Psoas muscle (tissue), 8 donors: ENCODE measurements around the gene KCNAB1. TPM values are rescaled to one million over a fixed set of nuclear protein-coding genes. Genes with fewer than 3 reads are reported as not detected.

Source experiments
- ATAC-seq, 4 donors: fragments of 200-7000 bp; cut with Tn5 transposase; one replicate each; pipeline ENCODE4 v1.9.1; 2020; ENCODE audit warnings: moderate library complexity in 3 of 4, mild to moderate bottlenecking in 2 of 4
- DNase-seq, 2 donors: peaks; one replicate each; pipeline ENCODE4 v3.0.0-alpha.2; 2020
- H3K27ac ChIP-seq: fragments of 200-600 bp; one replicate; pipeline ENCODE4 v1.8.0; 2022
- H3K27me3 ChIP-seq, 3 donors: fragments of 200-600 bp in 1 of 3; one replicate each; pipeline versions ENCODE4 v1.6.1 to v1.8.0; 2013 to 2022; ENCODE audit warnings: low read length in 2 of 3, mild to moderate bottlenecking in 2 of 3, moderate library complexity in 1 of 3; ENCODE audit not compliant: insufficient read depth in 3 of 3
- H3K36me3 ChIP-seq, 2 donors: fragments of 200-600 bp in 1 of 2; one replicate each; pipeline versions ENCODE4 v1.6.1 to v1.8.0; 2013 to 2022; ENCODE audit warnings: low read depth in 1 of 2, mild to moderate bottlenecking in 1 of 2, moderate library complexity in 1 of 2; ENCODE audit not compliant: insufficient read depth in 1 of 2
- H3K4me1 ChIP-seq: fragments of 200-600 bp; one replicate; pipeline ENCODE4 v1.8.0; 2022
- H3K4me3 ChIP-seq: fragments of 200-600 bp; one replicate; pipeline ENCODE4 v1.8.0; 2022; ENCODE audit warnings: mild to moderate bottlenecking
- H3K9me3 ChIP-seq: fragments of 200-600 bp; one replicate; pipeline ENCODE4 v1.8.0; 2022
- CTCF ChIP-seq: fragments of 200-600 bp; IDR thresholded peaks from one replicate; pipeline ENCODE4 v1.8.0; 2022; ENCODE audit warnings: antibody characterized with exemption
- WGBS, 3 donors: extraction: QIAGEN DNeasy Blood & Tissue Kit; methylation state at CpG; one replicate each; pipeline versions ENCODE4 v1.1.6 to v1.1.7; 2013; 5-methylcytosine and 5-hydroxymethylcytosine counted together
- intact Hi-C, 2 donors: fragments of 100-400 bp; cut with DNase I; formaldehyde crosslinking; loops; one replicate each; pipeline versions ENCODE4 v1.11.0 to v1.14.2; 2022
- polyA plus RNA-seq, 3 donors: library from polyadenylated mRNA; stranded (reverse); fragments of 200-250 nt; gene quantifications; one replicate each; pipeline ENCODE4 v1.2.3, GENCODE V29; 2013
- total RNA-seq, 4 donors: library from RNA; stranded (reverse); fragmentation: NEBNext Ultra II Directional in 2 of 4; extraction: Animal tissue kit (Norgen Biotek cat#: 25700) in 2 of 4; gene quantifications; one replicate each; pipeline versions ENCODE4 v1.2.1 to v1.2.4, GENCODE V29; 2021 to 2023
- donor health status: healthy with polysubstance abuse.
- donor health status: DM: no; HTN: no; CAD: no; lungs with moderate emphysema.
- donor health status: Bipolar disorder and iron deficiency.
- donor health status: healthy.
- donor health status: DM: yes; HTN: yes; CAD: no.
- donor health status: DM: no; HTN: no; CAD: no.
- donor health status: DM: no; HTN: no; CAD: no.
- donor health status: DM: yes; HTN: yes; CAD: no.

KCNAB1 gene
- total and polyA plus RNA-seq, 7 donors = 0.66 to 3.1 (median 0.91) TPM

- TF ChIP-seq CTCF = no peak
- 65 to 75% (median 71%) methylated on average over 7 of the region's 7 CpGs for WGBS, 3 donors
- no peaks in the 10 kb centered on the region for H3K9me3 ChIP-seq
Measured at GRCh38 chr3:156106721-156107373, 13.5 kb upstream of the KCNAB1 start.

GRCh38 chr3:156107504-156107903 lies 12.9 kb upstream of the KCNAB1 start:
- intact Hi-C loops = no loop called here
- no peak overlapping the region for H3K4me3 ChIP-seq
- H3K4me1 ChIP-seq = no peaks in the 10 kb centered on the region
- no peak overlapping the region for H3K27ac ChIP-seq
- no peaks in the 10 kb centered on the region for H3K9me3 ChIP-seq
- DNase-seq (no peak), ATAC-seq (no peak)
- no peaks in the 10 kb centered on the region for H3K27me3 ChIP-seq
- WGBS, 3 donors = 42 to 57% (median 43%) methylated on average over 5 of the region's 5 CpGs
- no peak for TF ChIP-seq CTCF
- no peaks in the 10 kb centered on the region for H3K36me3 ChIP-seq

More at GRCh38 chr3:156106721-156107373, 13.5 kb upstream of the KCNAB1 start:
- Histone ChIP-seq H3K4me1 (no peaks in the 10 kb centered on the region), H3K27me3 (no peaks in the 10 kb centered on the region), H3K4me3 (no peak overlapping the region), H3K27ac (no peak overlapping the region), H3K36me3 (no peaks in the 10 kb centered on the region)
- ATAC-seq = no peak
- no peak for DNase-seq
- intact Hi-C loops = no loop called here

GRCh38 chr3:156108616-156109015 lies 11.8 kb upstream of the KCNAB1 start:
- no peak for DNase-seq
- TF ChIP-seq CTCF = no peak
- no peaks in the 10 kb centered on the region for H3K27me3 ChIP-seq
- WGBS, 3 donors = 87 to 92% (median 90%) methylated on average over 3 of the region's 3 CpGs
- H3K4me1 ChIP-seq = no peaks in the 10 kb centered on the region
- H3K27ac ChIP-seq = no peak overlapping the region
- intact Hi-C loops = no loop called here
- H3K9me3 ChIP-seq = no peaks in the 10 kb centered on the region
- H3K36me3 ChIP-seq = no peaks in the 10 kb centered on the region
- ATAC-seq = no peak
- H3K4me3 ChIP-seq = no peak overlapping the region

- WGBS, 3 donors = 24 to 33% (median 27%) methylated on average over 9 of the region's 9 CpGs
- no peak overlapping the region for H3K27ac ChIP-seq
- DNase-seq (no peak), ATAC-seq (no peak)
- intact Hi-C loops = no loop called here
- no peak for TF ChIP-seq CTCF
- no peaks in the 10 kb centered on the region for H3K4me1 ChIP-seq
- no peaks in the 10 kb centered on the region for H3K36me3 ChIP-seq
- H3K4me3 ChIP-seq = no peak overlapping the region
- H3K9me3 ChIP-seq = no peaks in the 10 kb centered on the region
- H3K27me3 ChIP-seq = no peaks in the 10 kb centered on the region
Measured at GRCh38 chr3:156109989-156110388, 10.4 kb upstream of the KCNAB1 start.

- Histone ChIP-seq H3K27ac (no peak overlapping the region), H3K36me3 (no peaks in the 10 kb centered on the region), H3K4me1 (no peaks in the 10 kb centered on the region), H3K4me3 (no peak overlapping the region), H3K27me3 (no peaks in the 10 kb centered on the region), H3K9me3 (no peaks in the 10 kb centered on the region)
- no peak for TF ChIP-seq CTCF
- WGBS, 3 donors = 43 to 61% (median 60%) methylated on average over 3 of the region's 3 CpGs
- intact Hi-C loops = no loop called here
- no peak for ATAC-seq
- no peak for DNase-seq
Measured at GRCh38 chr3:156126467-156126866, 6.1 kb downstream of the KCNAB1 start.
